C4-2B (cell line): ENCODE measurements around the gene TMEM135.

Experiments used
- H3K27ac ChIP-seq: fragments of 450-650 bp; 2 replicates; pipeline ENCODE4 v1.5.1; 2017
- ZFX ChIP-seq: fragments of 450-650 bp; IDR thresholded peaks from 2 replicates; pipeline ENCODE4 v1.6.1; 2017
- TF ChIP-seq, protein P1 (sequence below): fragments of 450-650 bp; conservative IDR thresholded peaks from 2 replicates; pipeline ENCODE4 v1.5.1; 2017; ENCODE audit warnings: mild to moderate bottlenecking

Gene TMEM135

DNA sequence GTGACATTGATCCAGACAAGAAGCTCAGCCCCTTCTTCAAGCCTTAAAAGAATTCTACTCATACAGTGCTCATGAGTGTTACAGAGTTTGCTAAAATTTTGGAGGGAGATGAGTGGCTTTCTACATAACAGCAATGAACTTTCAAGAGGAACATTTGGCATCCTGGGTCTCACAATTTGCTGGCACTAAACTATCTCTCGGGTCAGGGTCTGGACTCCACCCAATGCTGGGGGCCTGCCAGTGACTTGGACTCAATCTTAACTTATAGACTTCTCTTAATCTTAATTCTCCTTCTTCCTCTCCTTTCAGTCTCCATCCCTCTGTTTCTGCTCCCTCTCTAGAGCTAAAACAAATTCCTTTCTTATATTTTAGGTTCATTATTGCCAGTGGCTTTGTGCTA is 317.9 kb downstream of the TMEM135 start:
- H3K27ac ChIP-seq: no peak overlapping the region

DNA sequence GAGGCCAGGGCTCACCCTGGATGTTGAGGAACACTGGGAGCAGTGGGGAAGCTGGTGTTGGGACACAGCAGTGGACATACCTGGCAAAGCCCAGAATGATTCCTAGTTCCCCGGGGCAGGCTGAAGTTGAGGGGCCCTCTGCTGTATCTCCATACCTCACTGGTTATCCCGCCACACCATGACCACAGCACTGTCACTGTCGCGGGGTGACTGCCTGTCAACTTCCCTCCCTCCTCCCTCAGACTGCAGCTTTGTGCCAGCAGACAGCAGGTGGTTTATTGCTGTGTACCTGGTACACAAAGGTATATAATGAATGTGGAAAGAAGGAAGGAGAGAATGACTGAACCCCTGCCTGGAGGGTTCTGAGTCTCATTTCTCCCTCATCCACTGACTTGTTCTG is 318.7 kb downstream of the TMEM135 start:
- H3K27ac ChIP-seq: no peak overlapping the region
- TF ChIP-seq, protein P1, sequence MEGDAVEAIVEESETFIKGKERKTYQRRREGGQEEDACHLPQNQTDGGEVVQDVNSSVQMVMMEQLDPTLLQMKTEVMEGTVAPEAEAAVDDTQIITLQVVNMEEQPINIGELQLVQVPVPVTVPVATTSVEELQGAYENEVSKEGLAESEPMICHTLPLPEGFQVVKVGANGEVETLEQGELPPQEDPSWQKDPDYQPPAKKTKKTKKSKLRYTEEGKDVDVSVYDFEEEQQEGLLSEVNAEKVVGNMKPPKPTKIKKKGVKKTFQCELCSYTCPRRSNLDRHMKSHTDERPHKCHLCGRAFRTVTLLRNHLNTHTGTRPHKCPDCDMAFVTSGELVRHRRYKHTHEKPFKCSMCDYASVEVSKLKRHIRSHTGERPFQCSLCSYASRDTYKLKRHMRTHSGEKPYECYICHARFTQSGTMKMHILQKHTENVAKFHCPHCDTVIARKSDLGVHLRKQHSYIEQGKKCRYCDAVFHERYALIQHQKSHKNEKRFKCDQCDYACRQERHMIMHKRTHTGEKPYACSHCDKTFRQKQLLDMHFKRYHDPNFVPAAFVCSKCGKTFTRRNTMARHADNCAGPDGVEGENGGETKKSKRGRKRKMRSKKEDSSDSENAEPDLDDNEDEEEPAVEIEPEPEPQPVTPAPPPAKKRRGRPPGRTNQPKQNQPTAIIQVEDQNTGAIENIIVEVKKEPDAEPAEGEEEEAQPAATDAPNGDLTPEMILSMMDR: no peak
- TF ChIP-seq ZFX: no peak

More for the DNA sequence above, 317.9 kb downstream of the TMEM135 start:
- TF ChIP-seq ZFX: no peak
- TF ChIP-seq, protein P1: no peak

DNA sequence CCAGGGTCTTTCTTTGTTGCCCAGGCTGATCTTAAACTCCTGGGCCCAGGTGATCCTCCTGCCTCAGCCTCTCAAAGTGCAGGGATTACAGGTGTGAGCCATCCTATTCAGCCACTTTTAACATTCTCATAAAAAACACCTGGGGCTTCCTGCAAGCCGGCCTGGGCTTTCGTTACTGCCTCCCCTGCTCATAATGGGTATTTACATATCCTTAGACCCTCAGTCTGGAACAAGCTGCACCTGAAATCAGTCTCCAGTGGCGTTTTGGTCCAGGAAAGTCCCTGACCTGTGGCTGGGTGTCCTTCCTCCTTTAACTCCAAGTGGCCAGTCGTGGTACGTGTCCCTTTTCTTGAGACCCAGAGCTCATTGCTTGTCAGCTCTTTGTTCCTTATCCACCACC is 320.7 kb downstream of the TMEM135 start:
- TF ChIP-seq, protein P1: no peak
- no peak for TF ChIP-seq ZFX

DNA sequence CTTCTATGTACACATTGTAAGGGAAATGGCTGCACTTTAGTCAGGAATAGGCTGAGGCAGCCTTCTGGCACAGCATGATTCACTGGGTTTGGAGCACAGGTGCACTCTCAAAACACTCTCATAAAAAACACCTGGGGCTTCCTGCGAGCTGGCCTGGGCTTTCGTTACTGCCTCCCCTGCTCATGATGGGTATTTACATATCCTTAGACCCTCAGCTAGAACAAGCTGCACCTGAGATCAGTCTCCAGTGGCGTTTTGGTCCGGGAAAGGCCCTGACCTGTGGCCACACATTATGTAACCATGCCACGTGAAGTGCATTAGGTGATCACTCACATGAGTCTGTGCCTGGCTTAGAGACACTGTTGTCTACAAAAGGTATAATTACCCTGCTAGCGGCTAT is 321.7 kb downstream of the TMEM135 start:
- H3K27ac ChIP-seq: no peak overlapping the region
- TF ChIP-seq, protein P1: no peak
- no peak for TF ChIP-seq ZFX

More for the DNA sequence above, 320.7 kb downstream of the TMEM135 start:
- no peak overlapping the region for H3K27ac ChIP-seq

DNA sequence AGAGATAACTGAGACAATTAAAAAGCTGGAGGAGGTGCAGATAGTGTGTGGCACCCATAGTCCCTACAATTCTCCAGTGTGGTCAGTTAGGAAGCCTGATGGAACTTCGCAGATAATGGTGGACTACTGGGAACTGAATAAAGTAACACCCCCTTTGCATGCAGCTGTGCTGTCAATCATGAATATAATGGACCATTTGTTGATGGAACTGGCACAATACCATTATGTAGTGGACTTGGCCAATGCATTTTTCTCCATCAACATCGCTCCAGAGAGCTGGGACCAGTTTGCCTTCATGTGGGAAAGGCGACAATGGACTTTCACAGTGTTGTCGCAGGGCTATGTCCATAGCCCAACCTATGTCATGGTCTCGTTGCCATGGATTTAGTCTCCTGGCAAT is 324.2 kb downstream of the TMEM135 start:
- TF ChIP-seq, protein P1: no peak
- no peak for TF ChIP-seq ZFX
- H3K27ac ChIP-seq: no peak overlapping the region

DNA sequence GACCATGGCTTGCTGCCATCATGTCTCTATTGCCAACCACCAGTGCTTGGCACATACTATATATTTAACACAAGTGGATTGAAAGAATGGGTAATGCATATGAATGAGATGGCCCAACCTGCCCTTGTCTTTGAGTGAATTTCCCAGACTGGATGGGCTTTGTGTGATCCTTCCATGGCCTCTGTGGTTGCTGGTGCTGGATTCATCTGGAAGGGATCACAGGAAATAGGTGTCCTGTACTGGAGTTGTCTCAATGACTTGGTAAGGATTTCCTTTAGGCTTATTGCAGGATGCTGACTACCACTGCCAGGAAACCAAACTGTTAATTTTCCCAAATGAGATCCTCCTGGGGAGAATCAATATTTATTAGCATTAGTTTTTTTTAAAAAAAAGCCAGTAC is 328.6 kb downstream of the TMEM135 start:
- TF ChIP-seq, protein P1: no peak
- no peak overlapping the region for H3K27ac ChIP-seq

DNA sequence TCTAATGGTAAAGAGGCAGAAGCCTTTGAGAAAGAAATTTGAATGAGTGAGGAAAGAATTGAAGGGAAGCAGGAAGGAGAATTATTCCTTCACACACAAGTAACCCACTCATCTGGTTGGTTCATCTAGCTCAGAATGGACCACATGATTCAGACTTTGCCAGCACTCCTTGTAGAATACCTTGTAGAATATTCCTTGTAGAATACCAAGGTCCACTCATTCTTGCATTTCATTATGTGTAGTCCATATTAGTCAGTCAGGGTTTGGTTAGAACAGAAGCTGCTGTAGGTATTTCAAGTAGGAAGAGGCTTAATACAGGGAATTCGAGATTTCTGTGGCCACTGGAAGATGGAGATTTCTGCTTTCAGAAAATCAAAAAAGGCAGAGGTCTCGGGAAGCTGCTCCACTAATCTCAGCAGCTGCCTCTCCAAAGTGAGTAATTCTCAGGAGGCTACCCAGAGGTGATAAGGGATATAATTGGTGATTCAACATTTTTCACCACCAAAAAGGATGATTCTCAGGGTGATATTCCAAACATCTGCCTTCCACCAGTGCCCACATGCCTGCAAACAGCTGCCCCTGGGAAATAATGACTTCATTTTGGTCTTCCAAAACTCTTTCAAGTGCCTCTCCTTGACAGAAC is 329.1 kb downstream of the TMEM135 start:
- no peak overlapping the region for H3K27ac ChIP-seq
- TF ChIP-seq, protein P1: no peak
- no peak for TF ChIP-seq ZFX
